Spinal cord (tissue), 10 donors: ENCODE data around the gene CCNK. TPM values are rescaled to one million over a fixed set of nuclear protein-coding genes. Genes with fewer than 3 reads are reported as not detected.

ENCODE experiments used
- DNase-seq, 6 donors: peaks; one replicate each; pipeline versions ENCODE4 v3.0.0 to v3.0.0-alpha.2; 2013 to 2015; ENCODE audit warnings: low spot score in 6 of 6, low read depth in 4 of 6
- H3K27ac ChIP-seq: one replicate; pipeline ENCODE4 v1.5.1; 2013; ENCODE audit warnings: low read depth, low read length, control low read depth
- H3K27me3 ChIP-seq: one replicate; pipeline ENCODE4 v1.6.1; 2013; ENCODE audit warnings: low read length; ENCODE audit not compliant: control insufficient read depth, insufficient read depth
- H3K36me3 ChIP-seq: one replicate; pipeline ENCODE4 v1.6.1; 2013; ENCODE audit warnings: low read length; ENCODE audit not compliant: control insufficient read depth, insufficient read depth
- H3K4me1 ChIP-seq: one replicate; pipeline ENCODE4 v1.6.1; 2013; ENCODE audit warnings: low read length; ENCODE audit not compliant: control insufficient read depth, insufficient read depth
- H3K4me3 ChIP-seq: one replicate; pipeline ENCODE4 v1.5.1; 2013; ENCODE audit warnings: low read depth, low read length, control low read depth
- H3K9me3 ChIP-seq: one replicate; pipeline ENCODE4 v1.6.1; 2013; ENCODE audit warnings: low read length; ENCODE audit not compliant: control insufficient read depth, insufficient read depth
- WGBS: methylation state at CpG from one replicate; pipeline ENCODE4 v1.1.5; 2013; ENCODE audit warnings: missing lambda C conversion rate; ENCODE audit not compliant: insufficient coverage; 5-methylcytosine and 5-hydroxymethylcytosine counted together
- polyA plus RNA-seq, 2 donors: library from polyadenylated mRNA; unstranded; fragments of 120-200 nt; gene quantifications; one replicate each; pipeline ENCODE4 v1.2.1, GENCODE V29; 2013; ENCODE audit not compliant: insufficient read length in 2 of 2
- total RNA-seq, 2 donors: library from RNA; depleted of rRNA in 1 of 2; stranded (reverse); fragments of 120-200 nt in 1 of 2; fragments of >200 nt in 1 of 2; gene quantifications; one replicate each; pipeline versions ENCODE4 v1.2.3 to v1.2.4, GENCODE V29; 2013 to 2014
- donor health status: healthy.

The CCNK gene
- total and polyA plus RNA-seq, 4 donors: 25.7 to 49.0 (median 41.4) TPM

GRCh38 chr14:99475179-99475578, 6.0 kb upstream of the CCNK start:
- H3K4me1 ChIP-seq: peaks cover 11% of the 10 kb centered on the region
- no peak overlapping the region for H3K27ac ChIP-seq
- no peaks in the 10 kb centered on the region for H3K9me3 ChIP-seq
- no peak overlapping the region for H3K4me3 ChIP-seq
- DNase-seq: peak in 2 of 6 donors; percentile 18 to 41
- no peaks in the 10 kb centered on the region for H3K36me3 ChIP-seq
- WGBS: 43% methylated on average over 9 of the region's 9 CpGs
- no peaks in the 10 kb centered on the region for H3K27me3 ChIP-seq

- H3K36me3 ChIP-seq: no peaks in the 10 kb centered on the region
- H3K27me3 ChIP-seq: no peaks in the 10 kb centered on the region
- H3K4me1 ChIP-seq: peaks cover 11% of the 10 kb centered on the region
- 89% methylated on average over 1 of the region's 2 CpGs for WGBS
- DNase-seq: no peak
- no peak overlapping the region for H3K27ac ChIP-seq
- H3K4me3 ChIP-seq: no peak overlapping the region
- H3K9me3 ChIP-seq: no peaks in the 10 kb centered on the region
Measured at GRCh38 chr14:99475660-99476059, 5.5 kb upstream of the CCNK start.

- H3K27ac ChIP-seq: no peak overlapping the region
- WGBS: no CpG with 5 or more reads among the region's 1 CpG
- H3K27me3 ChIP-seq: no peaks in the 10 kb centered on the region
- no peaks in the 10 kb centered on the region for H3K36me3 ChIP-seq
- no peaks in the 10 kb centered on the region for H3K9me3 ChIP-seq
- no peak overlapping the region for H3K4me3 ChIP-seq
- no peak for DNase-seq
- H3K4me1 ChIP-seq: peaks cover 11% of the 10 kb centered on the region
Measured at GRCh38 chr14:99476864-99477263, 4.3 kb upstream of the CCNK start.

GRCh38 chr14:99478128-99478527, 3.1 kb upstream of the CCNK start:
- Histone ChIP-seq H3K27me3 (no peaks in the 10 kb centered on the region), H3K4me1 (peaks cover 13% of the 10 kb centered on the region), H3K4me3 (no peak overlapping the region), H3K9me3 (no peaks in the 10 kb centered on the region), H3K36me3 (no peaks in the 10 kb centered on the region), H3K27ac (no peak overlapping the region)
- DNase-seq: no peak
- 71% methylated on average over 2 of the region's 4 CpGs for WGBS

GRCh38 chr14:99479160-99479905, 1.9 kb upstream of the CCNK start:
- Histone ChIP-seq H3K27ac (peak overlapping the region; percentile 75), H3K4me1 (peaks cover 15% of the 10 kb centered on the region), H3K9me3 (no peaks in the 10 kb centered on the region), H3K4me3 (peak overlapping the region; percentile 74), H3K36me3 (no peaks in the 10 kb centered on the region), H3K27me3 (no peaks in the 10 kb centered on the region)
- DNase-seq: peak in 2 of 6 donors; percentile 17 to 48
- WGBS: 3% methylated on average over 7 of the region's 18 CpGs

GRCh38 chr14:99479906-99480869, 1.0 kb upstream of the CCNK start, which contains the start of gene SETD3:
SETD3 (minus strand) TSS chr14:99480859; CDS start chr14:99465805, 15,054 bp downstream.
- no peaks in the 10 kb centered on the region for H3K27me3 ChIP-seq
- peak within 1 kb of the TSS; percentile 92 for H3K4me3 ChIP-seq
- under 1% methylated on average over 122 of the region's 122 CpGs for WGBS
- DNase-seq: peak in 2 of 6 donors; percentile 65 to 73
- no peaks in the 10 kb centered on the region for H3K9me3 ChIP-seq
- H3K27ac ChIP-seq: peak within 1 kb of the TSS; percentile 85
- no peaks in the 10 kb centered on the region for H3K36me3 ChIP-seq
- H3K4me1 ChIP-seq: peaks cover 15% of the 10 kb centered on the region

GRCh38 chr14:99481745-99482099, 513 bp downstream of the CCNK start:
- peak in 1 of 6 donors; percentile 36 for DNase-seq
- H3K27ac ChIP-seq: peak overlapping the region; percentile 85
- no peaks in the 10 kb centered on the region for H3K27me3 ChIP-seq
- H3K4me1 ChIP-seq: peaks cover 15% of the 10 kb centered on the region
- peak overlapping the region; percentile 92 for H3K4me3 ChIP-seq
- under 1% methylated on average over 13 of the region's 17 CpGs for WGBS
- no peaks in the 10 kb centered on the region for H3K36me3 ChIP-seq
- H3K9me3 ChIP-seq: no peaks in the 10 kb centered on the region

GRCh38 chr14:99484106-99484505, 2.9 kb downstream of the CCNK start:
- no peak overlapping the region for H3K4me3 ChIP-seq
- H3K9me3 ChIP-seq: no peaks in the 10 kb centered on the region
- WGBS: no CpG with 5 or more reads among the region's 2 CpGs
- H3K4me1 ChIP-seq: peaks cover 9% of the 10 kb centered on the region
- H3K27ac ChIP-seq: no peak overlapping the region
- no peaks in the 10 kb centered on the region for H3K36me3 ChIP-seq
- no peak for DNase-seq
- no peaks in the 10 kb centered on the region for H3K27me3 ChIP-seq

- no peak overlapping the region for H3K27ac ChIP-seq
- H3K4me3 ChIP-seq: no peak overlapping the region
- 83% methylated on average over 1 of the region's 2 CpGs for WGBS
Measured at GRCh38 chr14:99497341-99497740, 16.1 kb downstream of the CCNK start.

More at GRCh38 chr14:99497341-99497740, 16.1 kb downstream of the CCNK start:
- Histone ChIP-seq H3K36me3 (peaks cover 20% of the 10 kb centered on the region), H3K27me3 (no peaks in the 10 kb centered on the region), H3K9me3 (no peaks in the 10 kb centered on the region), H3K4me1 (peaks cover 5% of the 10 kb centered on the region)
- no peak for DNase-seq
